Left lung (tissue), 10 donors: ENCODE measurements around the gene HSBP1L1. TPM values are rescaled to one million over a fixed set of nuclear protein-coding genes. Genes with fewer than 3 reads are reported as not detected.

ENCODE experiments used
- ATAC-seq: fragments of 200-7000 bp; cut with Tn5 transposase; one replicate; pipeline ENCODE4 v1.9.1; 2020; ENCODE audit warnings: moderate library complexity
- DNase-seq, 4 donors: peaks; one replicate each; pipeline ENCODE4 v3.0.0-alpha.2; 2013 to 2020
- H3K27ac ChIP-seq, 2 donors: fragments of 200-600 bp; sonication (generic) in 1 of 2; one replicate each; pipeline versions ENCODE4 v1.5.0 to v1.8.0; 2020 to 2021
- H3K27me3 ChIP-seq, 2 donors: fragments of 200-600 bp; sonication (generic) in 1 of 2; one replicate each; pipeline versions ENCODE4 v1.5.0 to v1.8.0; 2020 to 2021
- H3K36me3 ChIP-seq, 2 donors: fragments of 200-600 bp; sonication (generic) in 1 of 2; one replicate each; pipeline versions ENCODE4 v1.5.0 to v1.8.0; 2020 to 2021
- H3K4me1 ChIP-seq, 2 donors: fragments of 200-600 bp; one replicate each; pipeline ENCODE4 v1.8.0; 2021
- H3K4me3 ChIP-seq, 2 donors: fragments of 200-600 bp; sonication (generic) in 1 of 2; one replicate each; pipeline versions ENCODE4 v1.5.0 to v1.8.0; 2020 to 2021; ENCODE audit warnings: mild to moderate bottlenecking in 1 of 2
- H3K9me3 ChIP-seq, 2 donors: fragments of 200-600 bp; sonication (generic) in 1 of 2; one replicate each; pipeline versions ENCODE4 v1.5.0 to v1.8.0; 2020 to 2021
- CTCF ChIP-seq, 2 donors: fragments of 200-600 bp; sonication (generic) in 1 of 2; IDR thresholded peaks; one replicate each; pipeline versions ENCODE4 v1.5.0 to v1.8.0; 2021; ENCODE audit warnings: antibody characterized with exemption in 2 of 2
- intact Hi-C, 2 donors: fragments of 100-400 bp; cut with DNase I; formaldehyde crosslinking; loops; one replicate each; pipeline versions ENCODE4 v1.11.2 to v1.14.2; 2022
- polyA plus RNA-seq, 6 donors: library from polyadenylated mRNA; unstranded; fragments of 120-200 nt; gene quantifications; one replicate each; pipeline ENCODE4 v1.2.1, GENCODE V29; 2013; ENCODE audit not compliant: insufficient read length in 6 of 6
- total RNA-seq, 2 donors: library from RNA; stranded (reverse); fragmentation: NEBNext Ultra II Directional; extraction: Animal tissue kit (Norgen Biotek cat#: 25700); gene quantifications; one replicate each; pipeline ENCODE4 v1.2.1, GENCODE V29; 2021
- donor health status: DM: no; HTN: yes; CAD: no.
- donor health status: DM: no; HTN: no; CAD: no.

Gene HSBP1L1
- total and polyA plus RNA-seq, 8 donors: 21.7 to 38.5 (median 26.5) TPM

- ATAC-seq: no peak
- H3K9me3 ChIP-seq: peaks cover 0 to 57% of the 10 kb centered on the region in 2 donors
- H3K4me1 ChIP-seq: peaks cover 0 to 5% of the 10 kb centered on the region in 2 donors
- peaks cover 0 to 84% of the 10 kb centered on the region in 2 donors for H3K36me3 ChIP-seq
- intact Hi-C loops: no loop called here
- H3K4me3 ChIP-seq: no peak overlapping the region
- no peak for DNase-seq
- TF ChIP-seq CTCF (IDR thresholded peaks at IDR 0.05): no peak
- H3K27ac ChIP-seq: no peak overlapping the region
- no peaks in the 10 kb centered on the region for H3K27me3 ChIP-seq
Observed at GRCh38 chr18:79930020-79930642, 34.3 kb upstream of the HSBP1L1 start.

GRCh38 chr18:79931475-79931874, 33.0 kb upstream of the HSBP1L1 start:
- no peak overlapping the region for H3K4me3 ChIP-seq
- peaks cover 0 to 5% of the 10 kb centered on the region in 2 donors for H3K4me1 ChIP-seq
- ATAC-seq: no peak
- no peak for TF ChIP-seq CTCF (IDR thresholded peaks at IDR 0.05)
- H3K27me3 ChIP-seq: no peaks in the 10 kb centered on the region
- peaks cover 0 to 61% of the 10 kb centered on the region in 2 donors for H3K9me3 ChIP-seq
- no peak overlapping the region for H3K27ac ChIP-seq
- peaks cover 0 to 87% of the 10 kb centered on the region in 2 donors for H3K36me3 ChIP-seq
- intact Hi-C loops: no loop called here
- peak in 1 of 4 donors; percentile 9 for DNase-seq

- no peak for DNase-seq
- Histone ChIP-seq H3K27ac (no peak overlapping the region), H3K36me3 (peaks cover 0 to 84% of the 10 kb centered on the region in 2 donors), H3K4me1 (peaks cover 0 to 5% of the 10 kb centered on the region in 2 donors), H3K4me3 (no peak overlapping the region), H3K9me3 (peaks cover 0 to 61% of the 10 kb centered on the region in 2 donors), H3K27me3 (no peaks in the 10 kb centered on the region)
- TF ChIP-seq CTCF (IDR thresholded peaks at IDR 0.05): no peak
- intact Hi-C loops: no loop called here
- no peak for ATAC-seq
Observed at GRCh38 chr18:79932907-79933306, 31.5 kb upstream of the HSBP1L1 start.

- intact Hi-C loops: no loop called here
- Histone ChIP-seq H3K27ac (no peak overlapping the region), H3K4me1 (peaks cover 4 to 5% of the 10 kb centered on the region in 2 donors), H3K27me3 (no peaks in the 10 kb centered on the region), H3K9me3 (peaks cover 0 to 55% of the 10 kb centered on the region in 2 donors), H3K36me3 (peaks cover 0 to 78% of the 10 kb centered on the region in 2 donors), H3K4me3 (no peak overlapping the region)
- TF ChIP-seq CTCF (IDR thresholded peaks at IDR 0.05): no peak
- DNase-seq (peak in 1 of 4 donors; percentile 35), ATAC-seq (peak; percentile 67)
Observed at GRCh38 chr18:79933765-79934164, 30.7 kb upstream of the HSBP1L1 start.

GRCh38 chr18:79934311-79935097, 29.9 kb upstream of the HSBP1L1 start:
- Histone ChIP-seq H3K27me3 (no peaks in the 10 kb centered on the region), H3K4me1 (peaks cover 4 to 5% of the 10 kb centered on the region in 2 donors), H3K4me3 (no peak overlapping the region), H3K9me3 (peaks cover 0 to 47% of the 10 kb centered on the region in 2 donors), H3K27ac (no peak overlapping the region), H3K36me3 (peaks cover 0 to 73% of the 10 kb centered on the region in 2 donors)
- ATAC-seq (peak; percentile 44), DNase-seq (peak in 2 of 4 donors; percentile 24 to 56)
- intact Hi-C loops: no loop called here
- no peak for TF ChIP-seq CTCF (IDR thresholded peaks at IDR 0.05)
